HG02973 (cell line): ENCODE measurements around the gene AP4M1.
"Not testable (repeated sequence)": the region's sequence is repeated elsewhere in the genome, so short reads cannot be mapped to it uniquely, and the experiment has no call there.

Source experiments
- ATAC-seq: cut with Tn5 transposase; IDR thresholded peaks from one replicate; pipeline ENCODE4 v1.9.1; 2021; ENCODE audit warnings: moderate library complexity; ENCODE audit not compliant: unreplicated experiment

The AP4M1 gene

GRCh38 chr7:100128637-100128963, 27.2 kb downstream of the AP4M1 start:
- no peak for ATAC-seq

DNA sequence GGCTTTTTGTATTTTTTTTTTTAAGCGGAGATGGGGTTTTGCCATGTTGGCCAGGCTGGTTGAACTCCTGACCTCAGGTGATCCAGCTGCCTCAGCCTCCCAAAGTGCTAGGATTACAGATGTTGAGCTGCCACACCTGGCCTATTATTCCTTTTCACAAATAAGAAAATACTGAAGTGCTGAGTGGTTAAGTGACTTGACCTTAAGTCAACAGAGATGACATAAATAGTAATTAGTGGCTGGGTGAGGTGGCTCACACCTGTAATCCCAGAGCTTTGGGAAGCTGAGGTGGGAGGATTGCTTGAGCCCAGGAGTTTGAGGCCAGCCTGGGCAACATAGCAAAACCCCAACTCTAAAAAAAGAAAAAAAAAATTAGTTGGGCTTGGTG, 28.8 kb downstream of the AP4M1 start:
- ATAC-seq, result not testable (repeated sequence)

GRCh38 chr7:100130608-100131453, 29.4 kb downstream of the AP4M1 start:
- no peak for ATAC-seq

- no peak for ATAC-seq
These were observed 30.7 kb downstream of the AP4M1 start for GRCh38 chr7:100132126-100132525.

- no peak for ATAC-seq
These were observed 31.3 kb downstream of the AP4M1 start for GRCh38 chr7:100132697-100133151.

DNA sequence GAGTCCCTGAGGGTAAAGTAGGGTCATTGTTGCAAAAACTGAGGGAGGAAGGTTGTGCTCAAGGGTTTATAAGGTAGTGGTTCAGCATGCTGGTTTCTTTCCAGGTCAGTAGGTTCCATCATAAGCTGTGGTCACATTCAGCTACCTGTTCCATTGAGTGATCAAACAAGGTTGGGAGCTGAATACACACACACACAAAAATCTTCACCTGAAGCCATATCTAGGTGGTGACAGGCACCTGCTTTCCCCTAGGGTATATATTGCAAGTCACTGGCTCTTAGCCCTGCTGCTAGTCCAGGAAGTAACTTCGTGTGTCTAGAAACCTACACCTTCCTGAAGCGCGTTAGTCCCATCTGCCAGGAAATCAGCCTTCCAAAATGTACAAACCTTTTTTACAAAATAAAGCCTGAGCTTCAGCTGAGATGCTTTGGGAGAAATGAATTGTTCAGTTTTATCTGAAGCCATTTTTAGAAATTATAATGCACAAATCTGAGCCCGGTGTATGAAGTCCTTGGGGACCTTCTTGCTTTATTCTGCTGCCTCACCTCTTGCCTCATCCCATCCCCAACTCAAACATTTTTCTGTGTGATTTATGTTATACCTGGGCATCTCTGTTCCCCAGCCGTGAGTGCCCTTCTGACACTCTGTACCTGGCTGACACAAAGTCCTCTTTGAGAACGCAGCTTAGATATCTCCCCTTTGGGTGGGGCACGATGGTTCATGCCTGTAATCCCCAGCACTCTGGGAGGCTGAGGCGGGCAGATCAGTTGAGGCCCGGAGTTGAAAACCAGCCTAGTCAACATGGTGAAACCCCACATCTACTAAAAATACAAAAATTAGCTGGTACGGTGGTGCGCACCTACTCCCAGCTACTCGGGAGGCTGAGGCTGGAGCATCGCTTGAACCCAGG, 36.7 kb downstream of the AP4M1 start:
- no peak for ATAC-seq

DNA sequence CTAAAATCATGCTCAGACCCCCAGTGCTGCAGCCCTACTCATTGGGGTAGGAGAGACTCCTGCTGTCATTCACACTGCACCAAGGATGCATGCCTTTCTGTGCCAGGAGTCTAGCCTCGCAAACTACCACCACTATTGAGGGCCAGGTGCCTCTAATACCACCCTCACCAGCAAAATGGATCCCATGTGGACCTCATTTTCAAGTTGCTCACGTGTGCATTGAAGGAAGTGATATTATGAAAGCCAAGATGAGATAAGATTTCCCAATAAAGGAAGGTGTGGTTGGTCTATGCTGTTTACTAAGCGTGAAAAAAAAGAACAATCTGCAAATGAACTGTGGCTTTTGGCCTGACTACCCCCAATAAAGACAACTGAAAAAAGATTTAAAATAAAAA, 40.1 kb downstream of the AP4M1 start:
- ATAC-seq, result no peak

DNA sequence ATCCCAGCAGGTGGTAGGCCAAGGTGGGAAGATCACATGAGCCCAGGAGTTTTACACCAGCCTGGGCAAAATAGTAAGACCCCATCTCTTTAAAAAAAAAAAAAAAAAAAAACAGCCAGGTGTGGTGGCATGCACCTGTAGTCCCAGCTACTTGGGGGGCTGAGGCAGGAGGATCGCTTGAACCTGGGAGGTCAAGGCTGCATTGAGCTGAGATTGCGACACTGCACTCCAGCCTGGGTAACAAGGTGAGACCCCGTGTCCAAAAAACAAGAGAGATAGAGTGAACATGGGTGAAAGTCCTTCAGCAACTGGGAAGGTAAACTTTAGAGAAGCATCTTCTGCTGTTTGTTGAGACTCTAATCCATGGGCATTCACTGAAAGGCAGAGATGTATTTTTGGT, 41.0 kb downstream of the AP4M1 start:
- ATAC-seq, result no peak

DNA sequence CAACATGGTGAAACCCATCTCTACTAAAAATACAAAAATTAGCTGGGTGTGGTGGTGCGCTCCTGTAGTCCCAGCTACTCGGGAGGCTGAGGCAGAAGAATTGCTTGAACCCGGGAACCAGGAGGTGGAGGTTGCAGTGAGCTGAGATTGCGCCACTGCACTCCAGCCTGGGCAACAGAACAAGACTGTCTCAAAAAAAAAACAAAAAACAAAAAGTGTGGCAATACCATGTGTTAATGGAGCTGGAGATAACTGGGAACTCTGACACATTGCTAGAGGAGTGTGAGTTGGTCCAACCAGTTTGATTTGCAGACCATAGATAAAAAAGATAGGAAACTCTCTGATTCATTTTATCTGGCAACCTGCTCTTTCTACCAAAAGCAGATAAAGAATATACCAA, 44.9 kb downstream of the AP4M1 start:
- ATAC-seq, result not testable (repeated sequence)

DNA sequence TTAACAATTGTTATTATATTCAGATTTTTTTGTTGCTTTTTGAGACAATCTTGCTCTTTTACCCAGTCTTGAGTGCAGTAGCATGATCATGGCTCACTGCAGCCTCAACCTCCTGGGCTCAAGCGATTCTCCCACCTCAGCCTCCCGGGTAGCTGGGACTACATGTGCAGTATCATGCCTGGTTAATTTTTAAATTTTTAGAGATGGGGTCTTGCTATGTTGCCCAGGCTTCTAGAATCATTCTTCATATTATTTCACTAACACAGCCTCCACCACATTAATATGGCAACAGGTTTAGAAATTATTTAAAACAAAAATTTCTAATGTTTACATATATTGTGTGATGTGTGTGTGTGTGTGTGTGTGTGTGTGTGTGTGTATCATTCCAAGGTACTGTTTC, 45.8 kb downstream of the AP4M1 start:
- ATAC-seq, result no peak

- ATAC-seq, result no peak
These were observed 46.7 kb downstream of the AP4M1 start for GRCh38 chr7:100148225-100148558.

DNA sequence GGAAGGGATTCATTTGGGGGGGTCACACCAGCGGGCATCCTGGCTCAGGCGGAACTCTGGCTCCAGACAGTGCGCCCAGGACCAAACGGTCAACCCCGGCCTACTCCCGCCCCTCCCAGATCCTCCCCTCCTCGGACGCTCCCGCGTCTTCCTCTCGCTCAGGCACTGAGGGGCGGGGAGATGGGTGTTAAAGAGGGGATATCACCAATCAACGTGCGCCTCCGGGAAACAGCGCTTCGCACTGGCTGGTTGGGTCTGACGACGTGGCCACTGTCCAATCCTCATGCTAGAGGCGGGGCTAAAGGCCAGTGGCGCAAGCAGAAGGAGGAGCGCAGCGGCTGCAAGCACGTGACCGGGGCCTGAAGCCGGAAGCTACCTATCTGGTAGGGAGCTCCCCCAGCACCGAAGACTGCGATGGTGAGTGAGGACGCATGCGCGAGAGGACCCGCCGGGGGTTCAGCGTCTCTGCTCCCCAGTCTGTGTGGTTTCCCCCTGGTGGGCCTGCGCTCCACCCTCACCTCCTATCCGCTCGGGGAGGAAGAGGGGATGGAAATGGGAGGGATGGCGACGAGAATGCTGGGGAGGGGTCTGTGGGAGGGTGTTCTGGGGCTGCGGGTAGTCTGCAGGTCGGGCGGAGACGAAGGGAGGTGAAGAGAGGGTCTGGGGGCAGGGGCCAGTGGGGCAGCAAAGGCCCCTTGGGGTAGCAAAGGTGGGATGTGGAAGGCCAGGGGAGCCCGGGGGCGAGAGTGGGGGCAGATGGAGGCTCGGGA, 47.3 kb downstream of the AP4M1 start, which contains the start of gene LAMTOR4:
Gene LAMTOR4 (plus strand): TSS at position 360 of the 770 bp plus-strand sequence. CDS start 55 bp downstream, at position 415.
- ATAC-seq, result peak; percentile 98

DNA sequence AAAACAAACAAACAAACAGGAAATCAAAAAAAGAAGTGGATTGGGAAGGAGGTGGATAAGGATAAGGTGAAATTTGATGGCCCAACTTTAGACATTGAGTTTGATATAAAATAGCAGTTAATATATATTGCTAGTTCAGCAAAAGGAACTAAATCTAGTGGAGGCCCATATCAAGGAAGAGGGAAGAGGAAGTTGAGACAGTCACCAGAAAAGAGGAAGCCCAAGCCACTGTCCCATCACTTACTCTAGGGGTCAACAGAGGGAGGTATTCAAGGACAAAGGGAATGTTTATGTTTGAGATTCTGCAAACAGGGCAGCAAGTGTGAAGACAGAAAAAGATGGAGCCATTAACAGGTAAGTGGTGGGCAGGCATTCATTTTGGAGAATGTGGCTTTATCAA, 51.0 kb downstream of the AP4M1 start:
- ATAC-seq, result no peak

- ATAC-seq, result no peak
These were observed 51.7 kb downstream of the AP4M1 start for GRCh38 chr7:100152937-100153666.

DNA sequence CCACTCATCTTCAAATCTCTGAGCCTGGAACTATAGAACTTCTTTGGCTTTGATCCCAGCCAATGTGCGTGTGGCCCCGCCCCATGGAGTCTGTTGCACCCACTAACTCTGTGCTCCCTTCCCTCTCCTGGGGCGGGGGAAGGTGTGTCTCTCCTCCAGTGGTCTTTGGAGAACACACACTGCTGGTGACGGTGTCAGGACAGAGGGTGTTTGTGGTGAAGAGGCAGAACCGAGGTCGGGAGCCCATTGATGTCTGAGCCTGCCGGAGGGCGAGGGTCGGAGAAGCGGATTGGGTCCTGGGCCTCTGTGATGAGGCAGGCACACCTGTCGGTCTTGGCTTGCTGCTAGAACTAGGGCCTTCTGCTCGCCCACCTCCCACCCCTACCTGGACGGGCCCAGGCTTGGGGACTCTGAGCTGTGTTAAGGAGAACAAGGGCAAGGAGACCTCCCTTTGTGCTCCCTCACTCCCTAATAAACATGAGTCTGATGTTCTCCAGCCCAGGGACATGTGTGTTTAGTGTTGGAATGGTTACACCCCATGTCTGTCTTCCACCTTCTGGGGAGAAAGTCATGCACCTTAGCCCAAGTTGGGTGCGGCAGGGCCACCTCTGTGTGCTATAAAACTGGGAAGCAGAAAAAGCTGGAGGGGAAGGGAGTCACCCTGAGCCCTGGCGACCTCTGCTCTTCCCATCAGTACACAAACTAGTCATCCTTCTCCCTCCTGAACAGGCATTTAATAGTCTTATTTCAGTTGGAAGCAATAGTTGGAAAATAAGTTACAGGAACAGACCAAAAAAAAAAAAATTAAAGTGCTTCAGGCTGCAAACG, 52.5 kb downstream of the AP4M1 start:
- ATAC-seq, result no peak

- ATAC-seq, result no peak
These were observed 53.4 kb downstream of the AP4M1 start for GRCh38 chr7:100154651-100155491.

- ATAC-seq, result no peak
These were observed 54.3 kb downstream of the AP4M1 start for GRCh38 chr7:100155553-100156317.
